OCI-LY1 (cell line): ENCODE results near the gene CEP97.

Source experiments
- H2AFZ ChIP-seq: fragments of 200-600 bp; sonication (generic), shearing (Covaris generic); 2 replicates; pipeline ENCODE4 v1.6.0; 2014; ENCODE audit warnings: antibody characterized with exemption, mild to moderate bottlenecking, low read length
- H3F3A ChIP-seq: fragments of 200-600 bp; sonication (generic), shearing (Covaris generic); 2 replicates; pipeline ENCODE4 v1.6.0; 2014; ENCODE audit warnings: mild to moderate bottlenecking, antibody characterized with exemption, low read length, moderate library complexity; ENCODE audit not compliant: insufficient read depth
- H3K27ac ChIP-seq: fragments of 200-600 bp; sonication (generic); 2 replicates; pipeline ENCODE4 v1.5.1; 2014; ENCODE audit warnings: low read length, mixed run types, mild to moderate bottlenecking, low read depth; ENCODE audit not compliant: poor library complexity, severe bottlenecking
- H3K27me3 ChIP-seq: fragments of 200-600 bp; sonication (generic); 2 replicates; pipeline ENCODE4 v1.6.0; 2014; ENCODE audit warnings: antibody characterized with exemption, mild to moderate bottlenecking, low read length, moderate library complexity; ENCODE audit not compliant: insufficient read depth
- H3K36me3 ChIP-seq: fragments of 200-600 bp; sonication (generic); 2 replicates; pipeline ENCODE4 v1.6.1; 2014; ENCODE audit warnings: mild to moderate bottlenecking, antibody characterized with exemption, low read length, moderate library complexity, mixed read lengths; ENCODE audit not compliant: insufficient read depth
- H3K4me1 ChIP-seq: fragments of 200-600 bp; sonication (generic); 2 replicates; pipeline ENCODE4 v1.5.1; 2014; ENCODE audit warnings: mild to moderate bottlenecking, low read length, moderate library complexity; ENCODE audit not compliant: insufficient read depth, severe bottlenecking
- H3K4me2 ChIP-seq: fragments of 200-600 bp; sonication (generic), shearing (Covaris generic); 2 replicates; pipeline ENCODE4 v1.6.1; 2014; ENCODE audit warnings: low read length
- H3K4me3 ChIP-seq: fragments of 200-600 bp; sonication (generic); 2 replicates; pipeline ENCODE4 v1.5.1; 2014; ENCODE audit warnings: low read length, low read depth, mild to moderate bottlenecking, mixed read lengths; ENCODE audit not compliant: poor library complexity, severe bottlenecking
- H3K79me2 ChIP-seq: fragments of 200-600 bp; shearing (Covaris generic); 2 replicates; pipeline ENCODE4 v1.6.1; 2016; ENCODE audit warnings: mixed run types, low read length, mixed read lengths; ENCODE audit not compliant: insufficient read depth
- H3K9ac ChIP-seq: fragments of 200-600 bp; sonication (generic), shearing (Covaris generic); 2 replicates; pipeline ENCODE4 v1.6.1; 2014; ENCODE audit warnings: mild to moderate bottlenecking, low read length, mixed read lengths
- H3K9me2 ChIP-seq: fragments of 200-600 bp; sonication (generic), shearing (Covaris generic); 2 replicates; pipeline ENCODE4 v1.6.1; 2014; ENCODE audit warnings: low read depth, mild to moderate bottlenecking, low read length, mixed read lengths
- H3K9me3 ChIP-seq: fragments of 200-600 bp; shearing (Covaris generic); 2 replicates; pipeline ENCODE4 v1.6.1; 2014; ENCODE audit warnings: low read length, mixed read lengths
- H4K20me1 ChIP-seq: fragments of 200-600 bp; sonication (generic), shearing (Covaris generic); 2 replicates; pipeline ENCODE4 v1.6.0; 2016; ENCODE audit warnings: mild to moderate bottlenecking, low read length; ENCODE audit not compliant: insufficient read depth
- CTCF ChIP-seq: fragments of 200-600 bp; sonication (generic), shearing (Covaris generic); IDR thresholded peaks from 2 replicates; pipeline ENCODE4 v1.5.1; 2017; ENCODE audit warnings: mild to moderate bottlenecking, antibody characterized with exemption, low read length, moderate library complexity, mixed read lengths
- EZH2 ChIP-seq: fragments of 200-600 bp; sonication (generic), shearing (Covaris generic); IDR thresholded peaks from 2 replicates; pipeline ENCODE4 v1.8.0; 2017; ENCODE audit warnings: borderline replicate concordance, mixed run types, mild to moderate bottlenecking, antibody characterized with exemption, low read length, moderate library complexity, mixed read lengths

The CEP97 gene

GRCh38 chr3:101719604-101720185 lies 4.7 kb upstream of the CEP97 start:
- Histone ChIP-seq H3K4me1 (peaks cover 31% of the 10 kb centered on the region), H3K9me2 (no peaks in the 10 kb centered on the region), H2AFZ (no peak overlapping the region), H3K79me2 (no peaks in the 10 kb centered on the region), H3K4me3 (no peak overlapping the region), H4K20me1 (no peaks in the 10 kb centered on the region), H3K36me3 (peaks cover 4% of the 10 kb centered on the region; the same call in 1 of the 2 replicates), H3K27ac (no peak overlapping the region), H3K27me3 (no peaks in the 10 kb centered on the region), H3F3A (peaks cover 3% of the 10 kb centered on the region; the same call in 1 of the 2 replicates), H3K9me3 (no peaks in the 10 kb centered on the region), H3K9ac (no peak overlapping the region), H3K4me2 (no peak overlapping the region)
- TF ChIP-seq EZH2: no peak
- TF ChIP-seq CTCF: no peak

GRCh38 chr3:101720851-101721840 lies 3.3 kb upstream of the CEP97 start:
- H2AFZ ChIP-seq: peak overlapping the region; percentile 97
- peaks cover 37% of the 10 kb centered on the region for H3K4me1 ChIP-seq
- peak overlapping the region; percentile 38 for H3K9ac ChIP-seq
- TF ChIP-seq CTCF (no peak), EZH2 (no peak)
- peaks cover 11% of the 10 kb centered on the region for H3K79me2 ChIP-seq
- H3F3A ChIP-seq: peaks cover 3% of the 10 kb centered on the region; the same call in 1 of the 2 replicates
- H3K4me3 ChIP-seq: no peak overlapping the region
- H4K20me1 ChIP-seq: no peaks in the 10 kb centered on the region
- no peaks in the 10 kb centered on the region for H3K9me3 ChIP-seq
- H3K36me3 ChIP-seq: peaks cover 4% of the 10 kb centered on the region; the same call in 1 of the 2 replicates
- H3K27ac ChIP-seq: peak overlapping the region; percentile 97
- H3K9me2 ChIP-seq: no peaks in the 10 kb centered on the region
- no peaks in the 10 kb centered on the region for H3K27me3 ChIP-seq
- peak overlapping the region; percentile 25 for H3K4me2 ChIP-seq

- no peaks in the 10 kb centered on the region for H3K9me2 ChIP-seq
- peak overlapping the region; percentile 87; the same call in 1 of the 2 replicates for H2AFZ ChIP-seq
- peaks cover 12% of the 10 kb centered on the region; the same call in 1 of the 2 replicates for H3K36me3 ChIP-seq
- peak overlapping the region; percentile 60 for H3K4me2 ChIP-seq
- H3F3A ChIP-seq: peaks cover 3% of the 10 kb centered on the region; the same call in 1 of the 2 replicates
- H3K9ac ChIP-seq: peak overlapping the region; percentile 41; the same call in 1 of the 2 replicates
- TF ChIP-seq CTCF (no peak), EZH2 (no peak)
- peak overlapping the region; percentile 97 for H3K27ac ChIP-seq
- no peaks in the 10 kb centered on the region for H3K27me3 ChIP-seq
- H4K20me1 ChIP-seq: no peaks in the 10 kb centered on the region
- H3K79me2 ChIP-seq: peaks cover 12% of the 10 kb centered on the region
- no peaks in the 10 kb centered on the region for H3K9me3 ChIP-seq
- peaks cover 43% of the 10 kb centered on the region for H3K4me1 ChIP-seq
- H3K4me3 ChIP-seq: peak overlapping the region; percentile 31
Measured at GRCh38 chr3:101722394-101723173, 1.8 kb upstream of the CEP97 start.
